Ishikawa (cell line): ENCODE results near the gene STMP1.

Experiments
- CEBPB ChIP-seq: IDR thresholded peaks from 2 replicates; pipeline ENCODE4 v1.6.1; 2012
- CREB1 ChIP-seq: IDR thresholded peaks from 2 replicates; pipeline ENCODE4 v1.6.1; 2012; ENCODE audit warnings: low read depth
- EGR1 ChIP-seq: IDR thresholded peaks from 2 replicates; pipeline ENCODE4 v1.6.1; 2012
- EP300 ChIP-seq: IDR thresholded peaks from 2 replicates; pipeline ENCODE4 v1.6.1; 2012; ENCODE audit warnings: borderline replicate concordance
- FOXM1 ChIP-seq: IDR thresholded peaks from 2 replicates; pipeline ENCODE4 v1.6.1; 2012; ENCODE audit warnings: low read depth, borderline replicate concordance
- MAX ChIP-seq: IDR thresholded peaks from 2 replicates; pipeline ENCODE4 v1.6.1; 2012
- NFIC ChIP-seq: IDR thresholded peaks from 2 replicates; pipeline ENCODE4 v1.6.1; 2012
- RAD21 ChIP-seq: IDR thresholded peaks from 2 replicates; pipeline ENCODE4 v1.6.1; 2012; ENCODE audit warnings: low read depth
- TAF1 ChIP-seq: IDR thresholded peaks from 2 replicates; pipeline ENCODE4 v1.6.1; 2012; ENCODE audit warnings: low read depth, mild to moderate bottlenecking
- TCF12 ChIP-seq: IDR thresholded peaks from 2 replicates; pipeline ENCODE4 v1.6.1; 2012; ENCODE audit warnings: low read depth
- TEAD4 ChIP-seq: IDR thresholded peaks from 2 replicates; pipeline ENCODE4 v1.6.1; 2012
- USF1 ChIP-seq: IDR thresholded peaks from 2 replicates; pipeline ENCODE4 v1.6.1; 2012
- YY1 ChIP-seq: IDR thresholded peaks from 2 replicates; pipeline ENCODE4 v1.6.1; 2012; ENCODE audit warnings: low read depth
- ZBTB7A ChIP-seq: IDR thresholded peaks from 2 replicates; pipeline ENCODE4 v1.6.1; 2012; ENCODE audit warnings: low read depth
- TF ChIP-seq, protein P1 (sequence below): IDR thresholded peaks from 2 replicates; pipeline ENCODE4 v1.6.1; 2012; ENCODE audit warnings: low read depth, mild to moderate bottlenecking

The STMP1 gene

DNA sequence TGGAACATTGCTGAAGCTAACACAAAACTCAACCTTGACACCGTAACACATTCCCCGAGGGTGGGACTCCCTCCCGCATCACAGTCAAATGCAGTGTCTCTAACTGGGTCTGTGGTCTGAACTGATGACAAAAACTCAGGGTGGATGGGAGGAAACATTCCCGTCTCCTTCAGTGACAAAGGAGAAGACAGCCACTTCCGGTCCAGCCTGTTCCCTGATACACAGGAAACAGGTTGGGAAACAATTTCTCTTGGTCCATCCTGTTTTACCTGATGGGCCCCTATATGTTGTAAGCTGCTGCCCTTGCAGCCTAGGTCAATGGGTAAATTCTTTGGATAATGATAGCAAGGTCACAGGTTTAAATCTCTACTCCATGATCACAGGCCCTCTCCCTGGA lies 45.3 kb downstream of the STMP1 start:
- TF ChIP-seq EGR1: no peak
- TF ChIP-seq YY1: no peak
- no peak for TF ChIP-seq USF1
- no peak for TF ChIP-seq FOXM1
- TF ChIP-seq, protein P1, sequence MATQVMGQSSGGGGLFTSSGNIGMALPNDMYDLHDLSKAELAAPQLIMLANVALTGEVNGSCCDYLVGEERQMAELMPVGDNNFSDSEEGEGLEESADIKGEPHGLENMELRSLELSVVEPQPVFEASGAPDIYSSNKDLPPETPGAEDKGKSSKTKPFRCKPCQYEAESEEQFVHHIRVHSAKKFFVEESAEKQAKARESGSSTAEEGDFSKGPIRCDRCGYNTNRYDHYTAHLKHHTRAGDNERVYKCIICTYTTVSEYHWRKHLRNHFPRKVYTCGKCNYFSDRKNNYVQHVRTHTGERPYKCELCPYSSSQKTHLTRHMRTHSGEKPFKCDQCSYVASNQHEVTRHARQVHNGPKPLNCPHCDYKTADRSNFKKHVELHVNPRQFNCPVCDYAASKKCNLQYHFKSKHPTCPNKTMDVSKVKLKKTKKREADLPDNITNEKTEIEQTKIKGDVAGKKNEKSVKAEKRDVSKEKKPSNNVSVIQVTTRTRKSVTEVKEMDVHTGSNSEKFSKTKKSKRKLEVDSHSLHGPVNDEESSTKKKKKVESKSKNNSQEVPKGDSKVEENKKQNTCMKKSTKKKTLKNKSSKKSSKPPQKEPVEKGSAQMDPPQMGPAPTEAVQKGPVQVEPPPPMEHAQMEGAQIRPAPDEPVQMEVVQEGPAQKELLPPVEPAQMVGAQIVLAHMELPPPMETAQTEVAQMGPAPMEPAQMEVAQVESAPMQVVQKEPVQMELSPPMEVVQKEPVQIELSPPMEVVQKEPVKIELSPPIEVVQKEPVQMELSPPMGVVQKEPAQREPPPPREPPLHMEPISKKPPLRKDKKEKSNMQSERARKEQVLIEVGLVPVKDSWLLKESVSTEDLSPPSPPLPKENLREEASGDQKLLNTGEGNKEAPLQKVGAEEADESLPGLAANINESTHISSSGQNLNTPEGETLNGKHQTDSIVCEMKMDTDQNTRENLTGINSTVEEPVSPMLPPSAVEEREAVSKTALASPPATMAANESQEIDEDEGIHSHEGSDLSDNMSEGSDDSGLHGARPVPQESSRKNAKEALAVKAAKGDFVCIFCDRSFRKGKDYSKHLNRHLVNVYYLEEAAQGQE: no peak
- TF ChIP-seq CEBPB: no peak

GRCh38 chr7:135708041-135708440 lies 45.7 kb downstream of the STMP1 start:
- no peak for TF ChIP-seq USF1
- no peak for TF ChIP-seq ZBTB7A
- no peak for TF ChIP-seq EP300
- no peak for TF ChIP-seq RAD21
- no peak for TF ChIP-seq NFIC
- TF ChIP-seq TAF1: no peak
- no peak for TF ChIP-seq CREB1
- TF ChIP-seq TCF12: no peak
- TF ChIP-seq, protein P1: no peak
- TF ChIP-seq EGR1: no peak
- no peak for TF ChIP-seq FOXM1
- no peak for TF ChIP-seq CEBPB
- no peak for TF ChIP-seq TEAD4
- no peak for TF ChIP-seq YY1
- TF ChIP-seq MAX: no peak

- no peak for TF ChIP-seq CEBPB
- TF ChIP-seq RAD21: no peak
- no peak for TF ChIP-seq EP300
- TF ChIP-seq TAF1: no peak
- TF ChIP-seq, protein P1: no peak
- no peak for TF ChIP-seq CREB1
- no peak for TF ChIP-seq EGR1
- TF ChIP-seq YY1: no peak
- TF ChIP-seq FOXM1: no peak
- TF ChIP-seq TEAD4: no peak
- no peak for TF ChIP-seq USF1
- no peak for TF ChIP-seq NFIC
- TF ChIP-seq MAX: no peak
These were observed 47.2 kb downstream of the STMP1 start for GRCh38 chr7:135709508-135709907.

GRCh38 chr7:135710417-135711138 lies 48.3 kb downstream of the STMP1 start:
- TF ChIP-seq RAD21 (0 out of 2 replicates have a peak, but pooled peaks have one; percentile 5), TAF1 (no peak)

GRCh38 chr7:135711139-135711469 lies 48.8 kb downstream of the STMP1 start:
- no peak for TF ChIP-seq RAD21
- TF ChIP-seq NFIC: no peak
- no peak for TF ChIP-seq MAX
- TF ChIP-seq, protein P1: no peak
- TF ChIP-seq TEAD4: no peak
- TF ChIP-seq EP300: no peak
